SK-N-SH treated with all-trans-retinoic acid at 6 μM for 48 hours (cell line): ENCODE measurements around the gene MKRN3.

Experiments
- GLIS3 ChIP-seq: fragments of 250-450 bp; sonication (Bioruptor Pico); IDR thresholded peaks from 2 replicates; pipeline ENCODE4 v1.5.0; 2020; ENCODE audit warnings: mild to moderate bottlenecking, moderate library complexity
- OSR1 ChIP-seq: fragments of 250-450 bp; sonication (Bioruptor Pico); IDR thresholded peaks from 2 replicates; pipeline ENCODE4 v1.8.0; 2022; ENCODE audit warnings: moderate library complexity, mild to moderate bottlenecking, inconsistent platforms
- TOX ChIP-seq: fragments of 250-450 bp; sonication (Bioruptor Pico); IDR thresholded peaks from 2 replicates; pipeline ENCODE4 v1.8.0; 2021; ENCODE audit warnings: mild to moderate bottlenecking, moderate library complexity, borderline replicate concordance
- ZFP30 ChIP-seq: fragments of 450-650 bp; formaldehyde crosslinking; IDR thresholded peaks from 2 replicates; pipeline ENCODE4 v1.5.0; 2022; ENCODE audit warnings: mild to moderate bottlenecking, moderate library complexity
- TF ChIP-seq, protein P1 (sequence below): fragments of 250-450 bp; sonication (Bioruptor Pico); IDR thresholded peaks from 2 replicates; pipeline ENCODE4 v1.5.1; 2020; ENCODE audit warnings: low read depth, mild to moderate bottlenecking, moderate library complexity

DNA sequence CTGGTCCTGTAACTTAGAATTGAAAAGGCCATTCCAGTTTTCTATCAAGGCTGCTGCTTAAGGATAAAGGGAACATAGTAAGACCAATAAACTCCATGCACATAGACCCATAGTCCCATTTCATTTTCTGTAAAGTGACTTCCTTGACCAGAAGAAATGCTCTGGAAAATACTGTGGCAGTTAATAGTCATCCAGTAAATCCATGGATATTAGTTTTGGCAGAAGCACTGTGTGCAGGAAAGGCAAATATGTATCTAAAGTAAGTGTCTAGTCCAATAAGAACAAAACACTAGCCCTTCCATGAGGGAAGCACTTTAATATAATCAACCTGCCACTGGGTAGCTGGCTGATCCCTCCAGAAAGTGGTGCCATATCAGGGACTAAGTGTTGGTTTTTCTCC lies 19.3 kb upstream of the MKRN3 start:
- TF ChIP-seq GLIS3 (CRISPR knock-in tag) = no peak
- TF ChIP-seq, protein P1, sequence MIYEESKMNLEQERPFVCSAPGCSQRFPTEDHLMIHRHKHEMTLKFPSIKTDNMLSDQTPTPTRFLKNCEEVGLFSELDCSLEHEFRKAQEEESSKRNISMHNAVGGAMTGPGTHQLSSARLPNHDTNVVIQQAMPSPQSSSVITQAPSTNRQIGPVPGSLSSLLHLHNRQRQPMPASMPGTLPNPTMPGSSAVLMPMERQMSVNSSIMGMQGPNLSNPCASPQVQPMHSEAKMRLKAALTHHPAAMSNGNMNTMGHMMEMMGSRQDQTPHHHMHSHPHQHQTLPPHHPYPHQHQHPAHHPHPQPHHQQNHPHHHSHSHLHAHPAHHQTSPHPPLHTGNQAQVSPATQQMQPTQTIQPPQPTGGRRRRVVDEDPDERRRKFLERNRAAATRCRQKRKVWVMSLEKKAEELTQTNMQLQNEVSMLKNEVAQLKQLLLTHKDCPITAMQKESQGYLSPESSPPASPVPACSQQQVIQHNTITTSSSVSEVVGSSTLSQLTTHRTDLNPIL = no peak
- no peak for TF ChIP-seq OSR1 (CRISPR knock-in tag)
- TF ChIP-seq TOX (CRISPR knock-in tag) = no peak
- TF ChIP-seq ZFP30 = no peak
